Endothelial cell of umbilical vein (primary cell): ENCODE data around the gene AGMO. TPM values are rescaled to one million over a fixed set of nuclear protein-coding genes. Genes with fewer than 3 reads are reported as not detected.

Experiments
- BruUV-seq: library from RNA; stranded (reverse); fragments of 400-500 nt; replicated peaks from 2 replicates; lab custom pipeline; 2021; lab: Mats Ljungman, UMichigan
- CTCF ChIA-PET: fragments of 300-600, 350-600 bp; sonication (Branson Sonifier 250); formaldehyde crosslinking; loops from one replicate; lab custom pipeline; 2021; ENCODE audit warnings: antibody characterized with exemption, inconsistent platforms; lab: Charles Lee
- POLR2A ChIA-PET: fragments of 300-600, 350-600 bp; sonication (Branson Sonifier 250); formaldehyde crosslinking; loops from one replicate; lab custom pipeline; 2021; ENCODE audit warnings: antibody characterized with exemption, inconsistent platforms; lab: Charles Lee
- DNase-seq: peaks from one replicate; pipeline ENCODE4 v3.0.0-alpha.2; 2011; ENCODE audit warnings: low read depth, low spot score
- FAIRE-seq: peaks from 2 replicates; lab custom pipeline; 2011; peaks lifted over from hg19 to GRCh38; lab: Jason Lieb, UNC
- H2AFZ ChIP-seq: 2 replicates; pipeline ENCODE4 v1.6.0; 2012; ENCODE audit warnings: low read depth, low read length, control low read depth, inconsistent platforms
- H3K27ac ChIP-seq: 2 replicates; pipeline ENCODE4 v1.5.1; 2011; ENCODE audit warnings: low read depth, mild to moderate bottlenecking, control low read depth, low read length, moderate library complexity; ENCODE audit not compliant: insufficient read depth
- H3K27me3 ChIP-seq, 2 experiments: 2 replicates each; pipeline versions ENCODE4 v1.6.0 to v1.6.1; 2011; ENCODE audit warnings: low read length in 2 of 2, mixed read lengths in 1 of 2; ENCODE audit not compliant: control insufficient read depth in 2 of 2, insufficient read depth in 2 of 2
- H3K36me3 ChIP-seq, 2 experiments: 2 replicates in 1 of 2; 3 replicates in 1 of 2; pipeline ENCODE4 v1.5.1; 2011; ENCODE audit warnings: low read length in 2 of 2, mild to moderate bottlenecking in 1 of 2, moderate library complexity in 1 of 2; ENCODE audit not compliant: control insufficient read depth in 2 of 2, insufficient read depth in 2 of 2; ENCODE audit errors: extremely low read depth in 1 of 2
- H3K4me1 ChIP-seq: 3 replicates; pipeline ENCODE4 v1.5.1; 2011; ENCODE audit warnings: mild to moderate bottlenecking, low read length; ENCODE audit not compliant: control insufficient read depth, insufficient read depth; ENCODE audit errors: extremely low read depth
- H3K4me2 ChIP-seq: 2 replicates; pipeline ENCODE4 v1.6.1; 2011; ENCODE audit warnings: low read length, control low read depth, mixed read lengths; ENCODE audit not compliant: insufficient read depth
- H3K4me3 ChIP-seq, 3 experiments: fragments of 200-600 bp in 1 of 3; sonication (generic), shearing (Covaris generic) in 1 of 3; replicated peaks in 1 of 3; 2 replicates each; pipeline ENCODE4 v1.5.1; 2011 to 2016; ENCODE audit warnings: control low read depth in 3 of 3, low read length in 3 of 3, mild to moderate bottlenecking in 2 of 3, inconsistent platforms in 1 of 3, low read depth in 1 of 3, moderate library complexity in 1 of 3; ENCODE audit not compliant: insufficient read depth in 1 of 3
- H3K79me2 ChIP-seq: 2 replicates; pipeline ENCODE4 v1.6.0; 2012; ENCODE audit warnings: low read length, inconsistent platforms; ENCODE audit not compliant: control insufficient read depth, insufficient read depth
- H3K9ac ChIP-seq: replicated peaks from 2 replicates; pipeline ENCODE3; 2011; ENCODE audit warnings: low read length, control low read depth; ENCODE audit not compliant: insufficient read depth; ENCODE audit errors: extremely low read depth
- H3K9me1 ChIP-seq: replicated peaks from 3 replicates; pipeline ENCODE4 v1.6.0; 2011; ENCODE audit warnings: mild to moderate bottlenecking, low read length; ENCODE audit not compliant: control insufficient read depth, insufficient read depth; ENCODE audit errors: extremely low read depth
- H3K9me3 ChIP-seq: replicated peaks from 2 replicates; pipeline ENCODE4 v1.5.1; 2012; ENCODE audit warnings: low read length, inconsistent platforms; ENCODE audit not compliant: control insufficient read depth, insufficient read depth
- H4K20me1 ChIP-seq: replicated peaks from 2 replicates; pipeline ENCODE3; 2011; ENCODE audit warnings: mild to moderate bottlenecking, low read length; ENCODE audit not compliant: control insufficient read depth, insufficient read depth; ENCODE audit errors: extremely low read depth
- CTCF ChIP-seq, 2 donors: IDR thresholded peaks; 1 replicate in 1 of 2; 2 replicates in 1 of 2; pipeline ENCODE4 v1.5.1; 2011; ENCODE audit warnings: low read length in 2 of 2, mild to moderate bottlenecking in 2 of 2, moderate library complexity in 2 of 2, control low read depth in 1 of 2, inconsistent platforms in 1 of 2, low read depth in 1 of 2; ENCODE audit not compliant: insufficient read depth in 1 of 2; ENCODE audit errors: extremely low read depth in 1 of 2
- EZH2 ChIP-seq: IDR thresholded peaks from 2 replicates; pipeline ENCODE4 v1.6.1; 2012; ENCODE audit warnings: borderline replicate concordance, low read depth, mild to moderate bottlenecking, moderate library complexity, low read length, inconsistent platforms; ENCODE audit not compliant: severe bottlenecking
- FOS ChIP-seq: IDR thresholded peaks from 2 replicates; pipeline ENCODE4 v1.6.1; 2011; ENCODE audit warnings: mild to moderate bottlenecking, low read length, moderate library complexity, borderline replicate concordance; ENCODE audit not compliant: insufficient read depth
- GATA2 ChIP-seq: IDR thresholded peaks from 2 replicates; pipeline ENCODE4 v1.7.0; 2011; ENCODE audit warnings: low read depth, mild to moderate bottlenecking, moderate library complexity, mixed read lengths, low read length; ENCODE audit not compliant: insufficient read length, insufficient read depth
- JUN ChIP-seq: IDR thresholded peaks from 2 replicates; pipeline ENCODE4 v1.6.1; 2011; ENCODE audit warnings: borderline replicate concordance, low read depth; ENCODE audit not compliant: insufficient read length, insufficient read depth
- MAX ChIP-seq: IDR thresholded peaks from 2 replicates; pipeline ENCODE4 v1.6.1; 2011; ENCODE audit not compliant: insufficient read depth, insufficient read length
- MYC ChIP-seq: IDR thresholded peaks from one replicate; pipeline ENCODE4 v1.6.1; 2011; ENCODE audit warnings: mild to moderate bottlenecking, low read depth, low read length
- POLR2A ChIP-seq: IDR thresholded peaks from 2 replicates; pipeline ENCODE4 v1.6.1; 2012; ENCODE audit warnings: low read depth, mild to moderate bottlenecking, control low read depth, low read length
- POLR2AphosphoS5 ChIP-seq: IDR thresholded peaks from 2 replicates; pipeline ENCODE4 v1.6.1; 2012; ENCODE audit warnings: low read depth, mild to moderate bottlenecking, control low read depth, low read length, moderate library complexity; ENCODE audit not compliant: insufficient read depth
- dilution Hi-C: fragments of 300-500 bp; cut with MboI; formaldehyde crosslinking; loops from one replicate; pipeline ENCODE4 v1.15.0; 2019; ENCODE audit warnings: low sequenced_read_pairs; ENCODE audit not compliant: extremely low pct_ligation_motif_present
- intact Hi-C: fragments of 100-400 bp; cut with micrococcal nuclease; formaldehyde crosslinking; loops from one replicate; pipeline ENCODE4 v1.10.0; 2022
- polyA plus RNA-seq, 4 experiments: library from polyadenylated mRNA; depleted of rRNA in 3 of 4; stranded (reverse) in 3 of 4; unstranded in 1 of 4; fragments of >200 nt; gene quantifications; 2 replicates each; pipeline versions ENCODE4 v1.2.1 to v1.2.3, GENCODE V29; 2011 to 2012; ENCODE audit warnings: missing spikeins in 1 of 4
- total RNA-seq: library from RNA; stranded (reverse); gene quantifications from 2 replicates; pipeline ENCODE4 v1.2.3, GENCODE V29; 2021

AGMO gene
- total and polyA plus RNA-seq, 2 donors (not counting 3 experiments of a cell fraction or from before 2014, with no cell fraction given), result 0.23 to 0.40 TPM

- Histone ChIP-seq H2AFZ (no peak overlapping the region), H3K9me3 (no peaks in the 10 kb centered on the region), H4K20me1 (no peaks in the 10 kb centered on the region), H3K27ac (no peak overlapping the region), H3K79me2 (no peaks in the 10 kb centered on the region), H3K4me3 (no peak overlapping the region), H3K9me1 (no peaks in the 10 kb centered on the region), H3K27me3 (no peaks in the 10 kb centered on the region), H3K36me3 (no peaks in the 10 kb centered on the region), H3K4me2 (no peak overlapping the region), H3K9ac (no peak overlapping the region), H3K4me1 (no peaks in the 10 kb centered on the region)
- ChIA-PET CTCF (no interaction called here), POLR2A (no interaction called here)
- DNase-seq (no peak), FAIRE-seq (no peak)
- dilution Hi-C loops (no loop called here), intact Hi-C loops (no loop called here)
- no peak for TF ChIP-seq GATA2
- TF ChIP-seq MAX, result no peak
- TF ChIP-seq POLR2A, result no peak
- TF ChIP-seq MYC, result no peak
- TF ChIP-seq CTCF (IDR thresholded peaks at IDR 0.05; ENCODE audit: extremely low read depth in 1 of 2, insufficient read depth in 1 of 2, low read depth in 1 of 2, low read length in 2 of 2), result no peak
- no peak for TF ChIP-seq EZH2
- no peak for TF ChIP-seq POLR2AphosphoS5
- no peak for TF ChIP-seq FOS
- TF ChIP-seq JUN, result no peak
- BruUV-seq, result no TSS peak
Observed at GRCh38 chr7:15452670-15453069, 109.1 kb downstream of the AGMO start.
